GM21367 (cell line): ENCODE data around the gene IGFALS.
A peak's percentile ranks its signal among the peaks of the same experiment; 100 is the strongest.

Experiments
- ATAC-seq: cut with Tn5 transposase; IDR thresholded peaks from one replicate; pipeline ENCODE4 v1.9.1; 2021; ENCODE audit not compliant: unreplicated experiment

Gene IGFALS

DNA sequence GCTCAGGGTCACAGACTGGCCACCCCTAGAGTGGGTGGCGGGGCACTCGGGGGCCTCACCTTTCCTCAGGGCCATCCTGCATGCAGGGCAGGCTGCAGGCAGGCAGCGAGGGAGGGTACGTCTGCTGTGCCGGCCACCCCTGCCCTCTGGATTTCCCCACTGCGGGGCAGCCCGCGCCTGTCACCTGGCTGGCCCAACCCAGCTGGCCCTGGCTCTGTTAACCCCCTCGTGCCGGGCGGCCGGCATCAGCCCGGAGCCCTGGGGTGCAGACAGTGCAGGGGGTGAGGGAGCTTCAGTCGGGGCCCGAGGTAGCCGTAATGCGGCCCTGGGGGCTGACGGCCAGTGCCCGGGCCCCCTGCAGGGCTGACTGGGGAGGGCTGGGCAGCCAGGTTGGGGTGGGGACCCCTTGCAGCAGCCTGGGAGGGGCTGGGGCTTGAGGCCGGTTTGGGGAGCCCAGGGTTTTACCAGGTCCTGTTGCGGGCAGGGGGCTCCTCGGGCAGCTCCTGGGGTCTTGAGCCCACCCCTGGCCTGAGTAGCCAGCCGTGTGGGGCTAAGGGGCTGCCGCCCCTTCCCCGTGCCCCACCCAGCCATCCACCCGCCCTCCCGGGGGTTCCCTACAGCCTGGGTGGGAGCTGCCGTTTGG is at the start of gene IGFALS:
TSS of gene IGFALS (minus strand) at position 128 of the 643 bp plus-strand sequence. CDS start at position 75, 53 bp downstream.
- ATAC-seq, result no peak

DNA sequence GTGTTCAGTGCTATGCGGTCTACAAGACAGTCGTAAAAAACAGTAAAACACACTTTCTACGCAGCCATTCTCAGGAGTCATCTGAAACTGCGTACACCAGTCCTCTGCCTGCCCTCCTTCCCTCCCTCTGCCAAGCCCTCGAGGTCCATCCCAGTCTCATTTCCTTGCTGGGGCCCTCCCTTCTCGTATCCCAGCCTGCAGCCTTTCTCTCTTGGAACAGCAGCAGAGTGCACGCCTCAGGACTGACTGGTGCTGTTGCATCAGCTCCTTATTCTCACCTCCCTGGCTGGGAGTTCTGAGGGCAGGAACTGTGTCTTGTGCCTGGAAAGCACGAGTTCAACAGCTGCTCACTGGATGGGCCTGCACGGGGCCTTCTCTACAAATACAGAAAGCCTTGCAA is 46.0 kb upstream of the IGFALS start:
- ATAC-seq, result no peak

DNA sequence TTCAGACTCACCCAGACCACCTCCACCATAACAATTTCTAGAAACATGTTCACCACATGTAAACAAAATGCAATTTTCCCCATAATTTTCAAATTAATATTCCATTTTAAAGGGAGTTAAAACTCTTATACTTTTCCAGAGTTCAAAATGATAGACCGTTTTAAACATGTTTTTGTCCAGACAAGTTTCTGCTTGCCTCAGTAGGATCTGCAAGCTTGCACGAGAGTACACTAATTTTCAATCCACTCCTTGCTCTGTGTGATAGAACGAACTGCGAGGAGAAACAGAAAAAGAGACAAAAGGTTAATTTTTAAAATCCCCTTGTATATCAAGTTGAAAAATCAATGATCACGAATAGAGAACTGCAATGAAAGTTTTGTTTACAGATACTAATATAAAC is 40.6 kb upstream of the IGFALS start:
- no peak for ATAC-seq

DNA sequence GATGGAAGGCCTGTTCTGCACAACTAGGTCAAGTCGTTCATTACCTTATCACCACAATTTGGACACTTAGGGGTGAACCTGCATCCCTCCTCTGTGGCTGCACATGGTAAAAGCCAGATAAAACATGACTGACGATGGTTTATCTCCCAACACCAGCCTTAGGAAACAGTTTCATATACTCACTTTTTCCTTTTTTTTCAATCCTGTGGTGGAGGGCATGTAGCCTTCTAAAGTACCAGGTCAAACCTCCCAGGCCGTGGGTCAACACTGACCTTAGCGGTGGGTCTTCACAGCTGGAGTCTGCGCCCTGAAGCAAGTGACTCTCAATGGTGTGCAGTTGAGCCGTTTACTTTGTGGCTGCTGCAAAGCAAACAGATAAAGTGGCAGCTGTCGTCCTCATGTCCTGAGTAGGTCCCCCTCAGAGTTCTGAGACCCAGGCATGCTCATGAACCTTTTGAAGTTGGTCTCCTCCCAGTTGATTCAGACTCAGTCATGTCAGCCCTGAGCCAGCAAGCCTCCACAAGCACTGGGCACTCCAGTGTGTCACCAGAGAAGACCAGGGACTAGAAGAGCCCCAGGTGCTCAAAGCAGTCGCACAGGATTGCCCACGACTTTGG is 39.4 kb upstream of the IGFALS start:
- no peak for ATAC-seq

DNA sequence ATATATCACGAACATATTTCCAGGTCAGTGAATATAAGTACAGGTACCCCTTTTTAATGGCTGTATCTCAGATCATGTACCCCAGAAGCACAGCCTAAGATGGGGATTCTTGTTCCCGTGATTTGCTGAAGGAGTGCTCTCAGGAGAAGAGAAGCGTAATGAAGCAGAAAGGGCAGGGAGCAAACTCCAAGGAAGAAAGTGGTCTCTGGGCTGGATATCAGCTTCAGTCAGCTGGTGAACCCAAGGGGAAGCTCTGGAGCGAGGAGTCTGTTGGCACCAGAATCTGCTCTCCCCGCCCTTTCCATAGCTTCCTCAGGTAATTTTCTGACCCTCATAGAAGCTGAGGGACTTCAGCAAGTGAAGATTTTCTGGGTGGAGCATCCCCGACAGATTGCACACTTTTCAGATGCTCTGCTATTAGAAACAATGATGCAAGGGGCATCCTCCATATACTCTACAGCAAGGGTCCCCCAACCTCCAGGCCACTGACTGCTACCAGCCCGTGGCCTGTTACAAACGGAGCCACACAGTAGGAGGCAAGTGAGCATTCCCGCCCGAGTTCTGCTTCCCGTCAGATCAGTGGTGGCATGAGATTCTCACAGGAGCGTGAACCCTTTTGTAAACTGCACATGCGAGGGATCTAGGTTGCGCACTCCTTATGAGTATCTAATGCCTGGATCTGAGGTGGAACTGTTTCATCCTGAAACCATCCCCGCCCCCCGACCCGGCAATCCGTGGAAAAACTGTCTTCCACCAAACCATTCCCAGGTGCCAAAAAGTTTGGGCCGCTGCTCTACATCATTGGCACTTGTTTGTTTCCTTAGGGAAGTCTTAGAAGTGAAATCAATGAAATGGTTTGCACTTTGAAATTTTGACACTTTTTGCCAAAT is 37.9 kb upstream of the IGFALS start:
- ATAC-seq, result no peak

DNA sequence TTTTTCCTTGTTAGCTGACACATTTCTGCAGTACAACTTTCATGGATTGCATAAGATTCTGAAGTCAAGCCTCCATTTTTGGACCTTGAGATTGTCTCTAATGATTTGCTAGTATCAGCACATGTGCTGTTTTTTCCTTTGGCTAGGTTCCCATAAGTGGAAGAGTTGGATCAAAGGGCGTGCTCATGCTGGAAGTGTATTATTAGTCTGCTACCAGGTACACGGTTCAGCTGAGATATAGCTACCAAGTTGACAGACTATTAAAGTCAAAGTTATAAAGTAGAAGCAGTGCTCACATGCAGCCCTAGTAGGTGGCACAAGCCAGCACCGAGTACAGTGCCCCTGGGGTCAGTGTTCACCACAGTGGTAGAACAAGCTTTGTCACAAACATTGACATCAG is 36.7 kb upstream of the IGFALS start:
- ATAC-seq, result no peak

DNA sequence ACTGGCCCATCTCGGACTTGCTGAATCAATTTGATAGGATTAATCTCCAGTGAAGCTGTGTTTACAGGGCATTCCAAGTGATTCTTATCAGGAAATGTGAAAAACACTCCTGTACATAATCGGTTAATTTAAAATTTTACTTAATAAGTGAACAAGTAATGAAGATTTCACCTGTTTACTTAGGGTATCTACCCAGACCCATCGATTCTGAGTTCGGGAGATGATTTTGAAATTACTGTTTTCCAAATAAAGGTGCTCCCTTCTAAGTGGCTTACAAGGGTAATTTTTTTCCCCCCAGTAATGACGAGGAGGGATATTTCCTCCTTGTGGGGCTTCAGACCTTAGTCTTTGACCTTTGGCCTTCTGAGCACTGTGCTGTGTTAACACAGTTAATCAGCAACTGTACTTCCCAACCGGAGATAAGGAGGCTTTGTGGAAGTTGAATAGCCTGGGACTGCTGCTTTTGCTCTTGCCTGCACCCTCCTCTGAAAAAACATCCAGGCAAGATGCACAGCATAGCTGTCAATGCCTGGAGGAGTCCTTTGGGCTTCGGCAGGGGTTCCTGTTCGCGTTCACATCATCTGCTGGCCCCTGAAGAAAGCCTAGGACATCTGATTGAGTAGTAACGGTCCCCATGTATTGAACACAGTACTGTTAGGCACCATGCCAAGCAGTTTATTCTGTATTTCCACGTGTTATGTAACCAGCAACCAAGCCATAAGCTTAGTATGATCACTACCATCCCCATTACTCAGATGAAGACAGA is 35.3 kb upstream of the IGFALS start:
- ATAC-seq, result no peak

DNA sequence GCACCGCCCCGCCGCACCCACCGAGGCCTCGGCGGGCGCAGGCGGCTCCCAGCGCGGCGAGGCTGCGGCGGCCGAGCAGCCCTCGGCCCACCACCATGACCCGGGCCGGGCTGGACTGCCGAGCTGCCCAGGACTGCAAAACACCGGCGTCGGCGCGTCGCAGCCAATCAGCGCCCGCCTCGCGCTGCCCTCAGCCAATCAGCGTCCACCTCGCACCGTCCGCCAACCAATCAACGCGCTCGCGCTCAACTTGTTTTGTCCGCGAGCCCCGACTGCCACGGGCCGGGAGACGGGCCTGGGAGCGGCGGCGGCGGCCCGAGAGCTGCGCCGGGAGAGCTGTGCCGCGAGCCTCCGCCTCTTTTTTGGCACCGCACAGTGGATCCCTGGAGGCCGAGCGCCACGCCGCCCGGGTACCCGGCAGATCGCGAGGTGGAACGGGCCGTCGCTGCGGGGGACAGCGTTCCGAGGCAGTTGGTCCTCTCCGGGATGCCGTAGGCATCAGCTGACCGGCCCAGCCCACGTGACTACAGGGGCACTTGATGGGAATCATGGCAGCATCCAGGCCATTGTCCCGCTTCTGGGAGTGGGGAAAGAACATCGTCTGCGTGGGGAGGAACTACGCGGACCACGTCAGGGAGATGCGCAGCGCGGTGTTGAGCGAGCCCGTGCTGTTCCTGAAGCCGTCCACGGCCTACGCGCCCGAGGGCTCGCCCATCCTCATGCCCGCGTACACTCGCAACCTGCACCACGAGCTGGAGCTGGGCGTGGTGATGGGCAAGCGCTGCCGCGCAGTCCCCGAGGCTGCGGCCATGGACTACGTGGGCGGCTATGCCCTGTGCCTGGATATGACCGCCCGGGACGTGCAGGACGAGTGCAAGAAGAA is 33.4 kb upstream of the IGFALS start, which contains the start of the genes FAHD1 and HAGH:
TSS of gene FAHD1 (plus strand) at position 516 of the 883 bp plus-strand sequence. CDS start at position 549, 33 bp downstream.
TSS of gene HAGH (minus strand) at position 135 of the 883 bp plus-strand sequence. CDS start at position 97, 38 bp downstream.
- ATAC-seq, result peak; percentile 67

DNA sequence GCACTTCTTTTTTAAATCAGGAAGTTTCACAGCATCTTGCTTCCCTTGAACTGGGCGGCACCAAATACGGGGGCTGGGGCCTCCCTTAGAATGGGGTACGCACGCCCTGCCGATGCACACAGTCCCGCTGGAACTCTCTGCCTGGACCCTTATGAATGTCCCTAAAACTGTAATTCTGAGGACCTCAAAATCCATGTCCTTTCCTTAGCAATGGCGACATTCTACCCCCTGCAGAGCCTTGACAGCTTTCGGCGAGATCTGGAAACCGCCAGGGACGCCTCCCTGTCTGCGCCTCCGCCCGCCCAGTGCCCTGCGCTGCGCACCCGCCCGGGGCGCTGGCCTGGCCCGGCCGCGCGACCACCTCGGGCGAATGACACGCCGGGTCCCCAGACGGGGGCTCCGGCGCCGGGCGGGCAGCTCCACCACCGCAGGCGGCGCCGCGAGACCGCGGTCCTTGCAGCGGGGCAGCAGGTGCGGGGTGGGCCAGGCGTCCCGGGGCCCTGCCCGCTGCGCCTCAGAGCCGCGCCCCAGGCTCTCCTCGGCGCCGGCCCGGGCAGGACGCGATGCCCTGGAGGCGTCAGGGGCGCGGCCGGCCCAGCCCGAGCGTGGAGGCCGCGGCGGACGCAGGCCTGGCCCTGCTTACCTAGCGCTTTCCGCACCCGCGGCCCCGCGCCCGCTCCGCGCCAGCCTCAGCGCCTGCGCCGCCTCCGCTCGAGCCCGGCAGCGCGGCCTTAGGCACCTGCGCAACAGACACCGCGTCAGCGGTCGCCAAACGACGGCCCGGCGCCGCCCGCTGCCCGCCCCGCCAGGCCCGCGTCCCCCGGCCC is 32.6 kb upstream of the IGFALS start:
- peak; percentile 31 for ATAC-seq

DNA sequence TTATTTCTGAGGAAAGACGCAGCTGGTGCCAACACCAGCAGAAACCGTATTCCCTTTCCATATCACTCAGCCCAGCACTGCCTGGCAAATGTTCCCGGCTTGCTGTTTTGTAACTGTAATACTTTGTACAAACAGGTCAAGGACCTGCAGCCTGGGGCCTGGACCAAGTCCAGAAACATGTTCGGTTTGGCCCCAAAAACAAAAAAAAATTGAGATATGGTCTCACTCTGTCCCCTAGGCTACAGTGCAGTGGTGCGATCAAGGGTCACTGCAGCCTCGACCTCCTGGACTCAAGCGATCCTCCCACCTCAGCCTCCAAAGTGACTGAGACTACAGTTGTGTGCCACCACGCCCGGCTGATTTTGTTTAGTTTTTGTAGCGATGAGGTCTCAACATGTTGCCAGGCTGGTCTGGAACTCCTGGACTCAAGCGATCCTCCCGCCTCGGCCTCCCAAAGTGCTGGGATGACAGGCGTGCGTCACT is 31.9 kb upstream of the IGFALS start:
- no peak for ATAC-seq

DNA sequence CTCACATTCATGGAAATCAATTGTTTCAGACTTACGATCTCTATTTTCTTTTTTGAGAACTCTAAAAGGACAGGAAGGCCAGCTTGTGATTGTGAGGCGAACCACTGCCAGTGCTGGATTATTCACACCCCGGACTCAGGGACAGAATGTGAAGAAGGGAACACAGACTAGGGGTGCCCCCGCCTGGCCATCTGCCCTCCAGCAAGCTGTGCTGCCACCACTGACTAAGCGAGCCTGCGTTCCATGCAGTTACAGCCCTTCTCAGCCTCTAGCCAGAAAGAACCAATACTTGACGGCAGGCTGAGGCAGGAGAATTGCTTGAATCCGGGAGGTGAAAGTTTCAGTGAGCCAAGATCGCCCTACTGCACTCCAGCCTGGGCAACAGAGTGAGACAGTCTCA is 30.3 kb upstream of the IGFALS start:
- ATAC-seq, result no peak

DNA sequence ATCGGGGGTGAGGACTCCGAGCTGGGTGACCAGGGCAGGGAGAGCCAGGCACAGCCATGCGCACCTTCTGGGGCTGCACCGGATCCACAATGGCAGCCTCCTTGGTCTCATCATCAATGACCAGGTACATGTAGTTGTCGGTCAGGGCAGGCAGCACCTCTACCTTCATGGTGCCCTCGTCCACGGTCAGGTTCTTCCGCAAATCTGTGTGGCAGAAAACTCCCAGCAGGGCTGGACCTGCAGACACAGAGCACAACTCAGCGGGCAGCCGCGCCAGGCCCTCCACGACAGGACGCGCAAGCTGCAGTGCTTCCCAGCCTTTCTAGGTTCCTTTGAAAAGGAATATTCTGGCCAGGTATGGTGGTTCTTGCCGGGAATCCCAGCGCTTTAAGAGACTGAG is 29.3 kb upstream of the IGFALS start:
- ATAC-seq, result no peak

DNA sequence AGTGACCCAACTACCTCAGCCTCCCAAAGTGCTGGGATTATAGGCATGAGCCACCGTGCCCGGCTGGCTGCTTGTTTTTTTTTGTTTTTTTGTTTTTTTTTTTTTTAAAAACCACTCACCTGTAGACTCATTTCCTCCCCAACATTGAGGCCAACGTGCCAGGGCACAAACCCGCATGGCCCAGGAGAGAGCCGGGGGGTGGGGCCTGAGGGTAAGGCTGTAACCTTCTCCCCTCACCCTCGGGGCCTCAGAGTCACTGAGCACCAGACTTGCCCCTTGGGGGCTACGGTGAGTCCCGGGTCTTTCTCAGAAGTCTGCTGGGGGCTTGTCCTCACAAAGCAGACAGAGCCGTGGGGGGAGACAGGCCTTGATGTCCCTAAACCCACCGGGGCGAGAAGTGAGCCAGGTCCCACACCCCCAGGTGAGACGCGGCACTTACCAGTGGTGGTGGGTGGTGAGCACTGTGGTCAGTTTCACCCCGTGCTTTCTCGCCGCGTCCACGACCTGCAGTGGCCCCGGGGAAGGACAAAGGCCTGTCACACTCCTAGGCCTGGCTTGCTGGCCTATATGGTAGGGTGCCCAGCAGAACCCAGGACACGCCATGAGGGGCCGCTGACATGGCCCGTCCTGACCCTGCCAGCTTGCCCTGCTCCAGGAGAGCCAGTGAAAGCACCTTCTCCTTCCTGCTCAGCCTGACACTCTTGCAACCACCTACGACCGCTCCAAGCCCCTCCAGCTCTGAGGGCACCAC is 28.5 kb upstream of the IGFALS start:
- no peak for ATAC-seq

DNA sequence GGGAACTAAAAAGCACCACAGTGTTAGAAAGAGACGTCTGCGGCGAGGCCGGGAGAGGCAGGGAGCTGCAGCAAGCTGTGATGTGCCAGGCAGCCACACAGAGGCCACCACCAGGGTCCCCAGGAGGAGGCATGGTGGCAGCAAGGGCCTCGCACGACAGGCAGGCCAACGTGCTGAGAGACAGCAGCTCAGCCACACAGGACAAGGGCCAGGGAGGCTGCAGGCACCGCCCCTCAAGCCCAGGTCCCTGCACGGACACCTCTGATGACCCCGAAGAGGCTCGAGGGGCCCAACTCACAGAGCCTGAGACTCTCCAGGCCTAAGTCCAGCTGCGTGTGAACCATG is 27.4 kb upstream of the IGFALS start:
- no peak for ATAC-seq

DNA sequence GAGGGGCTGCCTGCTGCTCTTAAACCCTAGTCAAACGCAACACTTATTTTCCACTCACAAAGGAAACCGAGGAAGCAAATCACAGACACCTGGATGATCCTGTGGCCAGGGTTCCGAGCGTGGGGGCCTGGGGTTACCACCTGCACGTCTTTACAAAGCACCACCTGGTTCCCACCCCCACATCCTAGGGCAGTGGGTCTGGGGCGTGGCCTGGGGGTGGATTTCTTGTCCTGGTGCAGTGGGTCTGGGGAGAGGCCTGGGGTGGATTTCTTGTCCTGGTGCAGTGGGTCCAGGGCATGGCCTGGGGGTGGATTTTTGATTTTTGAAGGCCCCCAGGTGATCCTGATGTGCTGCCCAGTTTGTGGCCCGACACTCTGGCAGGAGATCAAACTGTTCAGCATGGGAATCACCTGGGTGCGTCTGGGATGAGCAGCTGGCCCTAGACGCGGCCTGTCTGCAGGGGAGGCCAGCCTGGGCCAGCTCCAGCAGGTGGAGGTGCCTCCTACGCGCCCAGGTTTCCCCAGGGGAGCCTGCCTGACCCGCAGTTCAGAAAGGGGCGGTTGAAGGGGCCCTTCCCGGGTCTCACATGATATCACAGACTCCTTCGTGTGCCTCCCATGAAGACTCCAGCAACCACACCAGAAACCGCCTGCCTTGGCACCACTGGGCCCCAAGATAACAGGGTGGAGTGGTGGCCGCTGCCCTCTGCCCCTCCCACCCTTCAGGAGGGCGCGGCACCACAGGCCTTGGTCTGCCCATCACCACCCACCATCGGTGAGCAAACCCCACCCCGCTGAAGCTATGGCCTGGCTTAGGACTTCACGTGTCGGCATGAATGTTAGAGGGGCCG is 26.8 kb upstream of the IGFALS start:
- ATAC-seq, result no peak

DNA sequence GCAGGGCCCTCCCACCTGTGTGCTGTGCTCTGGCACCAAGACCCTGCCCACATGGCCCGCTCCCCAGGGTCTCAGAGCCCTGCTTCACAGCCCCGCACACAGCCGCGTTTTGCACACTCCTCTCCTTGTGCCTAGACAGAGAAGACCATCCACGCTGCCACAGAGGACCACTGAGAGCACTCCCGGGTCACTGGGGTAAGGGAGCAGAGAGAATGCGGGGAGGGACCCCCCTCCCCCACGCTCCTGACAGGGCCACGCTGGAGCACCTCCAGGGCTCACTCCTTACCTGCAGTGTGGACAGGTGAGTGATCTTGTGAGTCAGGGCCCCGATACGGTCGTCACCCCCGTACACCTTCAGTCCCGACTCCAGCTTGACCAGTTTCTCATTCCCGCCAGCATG is 26.1 kb upstream of the IGFALS start:
- ATAC-seq, result no peak

DNA sequence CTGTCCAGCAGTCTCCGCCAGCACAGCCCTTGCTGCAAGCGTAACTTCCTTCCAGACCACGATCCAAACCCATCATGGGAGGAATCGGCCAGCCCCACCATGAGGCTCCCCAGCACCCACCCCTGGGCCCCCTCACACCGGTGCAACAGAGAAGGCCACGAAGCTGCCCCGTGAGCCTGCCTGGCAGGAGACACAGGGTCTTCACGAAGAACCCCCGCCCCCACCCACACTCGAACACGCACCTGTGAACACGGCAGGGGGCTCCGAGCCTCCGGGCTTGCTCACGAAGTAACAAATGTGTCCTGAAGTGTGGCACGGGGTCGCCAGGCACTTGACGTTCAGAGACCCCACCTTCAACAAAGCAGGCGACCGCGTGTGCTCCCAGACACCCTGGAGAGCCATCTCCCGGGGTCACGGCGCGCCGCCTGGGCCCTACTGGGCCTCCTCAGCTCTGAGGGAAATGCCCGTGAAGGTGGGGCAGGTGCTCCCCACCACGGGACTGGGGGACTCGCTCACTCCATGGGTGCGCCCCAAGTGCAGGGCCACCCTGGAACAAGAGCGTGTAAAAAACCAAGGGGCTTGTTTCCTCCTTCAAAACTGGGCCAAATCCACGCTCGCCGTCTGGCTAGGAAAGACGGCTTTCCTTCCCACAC is 25.5 kb upstream of the IGFALS start:
- no peak for ATAC-seq
